ENCODE data around the gene SLC25A2. TPM values are rescaled to one million over a fixed set of nuclear protein-coding genes. Genes with fewer than 3 reads are reported as not detected.
A peak's percentile ranks its signal among the peaks of the same experiment; 100 is the strongest.
"Not testable (repeated sequence)": the region's sequence is repeated elsewhere in the genome, so short reads cannot be mapped to it uniquely, and the experiment has no call there.

Gene SLC25A2
- total RNA-seq (under 1 TPM; 0.38 to 0.91 TPM), polyA plus RNA-seq (not detected)

- POLR2A ChIA-PET (ENCODE audit: partially characterized antibody): no interaction called here
- CTCF ChIA-PET (ENCODE audit: partially characterized antibody): no interaction called here
- Histone ChIP-seq H3K9me3 (ENCODE audit: control insufficient read depth in 1 of 2, low read length in 2 of 2) (peaks cover 7 to 34% of the 10 kb centered on the region in 2 donors), H3K27me3 (ENCODE audit: insufficient read depth, low read length) (no peaks in the 10 kb centered on the region), H3K4me3 (ENCODE audit: low read length in 2 of 2) (no peak within 1 kb of the TSS), H3K36me3 (ENCODE audit: insufficient read depth, low read length) (no peaks in the 10 kb centered on the region), H3K27ac (ENCODE audit: low read depth, low read length) (no peak within 1 kb of the TSS), H3K4me1 (ENCODE audit: insufficient read depth, low read length) (no peaks in the 10 kb centered on the region)
- Mint-ChIP-seq H3K36me3 (peaks cover 43 to 47% of the 10 kb centered on the region in 2 donors), H3K27me3 (no peaks in the 10 kb centered on the region), H3K27ac (no peak within 1 kb of the TSS), H3K4me3 (peak within 1 kb of the TSS in 2 of 8 donors; percentile 15 to 28), H3K9me3 (peaks cover 0 to 94% (median 81%) of the 10 kb centered on the region in 8 donors), H3K4me1 (no peaks in the 10 kb centered on the region)
- no peak for DNase-seq
- intact Hi-C loops (cut with micrococcal nuclease): no loop called here
Observed at GRCh38 chr5:141303756-141304155, at the start of gene SLC25A2. SLC25A2 (minus strand) TSS chr5:141304049; CDS start chr5:141303865, 184 bp downstream.

- no peak overlapping the region for H3K4me3 Mint-ChIP-seq
- peaks cover 36 to 42% of the 10 kb centered on the region in 2 donors for H3K27me3 Mint-ChIP-seq
- H3K27ac ChIP-seq (ENCODE audit: low read depth, low read length): no peak overlapping the region
- H3K4me1 ChIP-seq (ENCODE audit: insufficient read depth, low read length): no peaks in the 10 kb centered on the region
- H3K36me3 Mint-ChIP-seq: peaks cover 2 to 6% of the 10 kb centered on the region in 2 donors
- H3K27ac Mint-ChIP-seq: no peak overlapping the region
- DNase-seq: no peak
- intact Hi-C loops (cut with micrococcal nuclease): loop anchor here (10.0 kb wide), 1 partner anchor 203 kb away; no protein-coding TSS in a partner anchor
- peaks cover 0 to 64% (median 51%) of the 10 kb centered on the region in 8 donors for H3K9me3 Mint-ChIP-seq
- peaks cover 0 to 4% (median 2%) of the 10 kb centered on the region in 4 donors for H3K4me1 Mint-ChIP-seq
- peaks cover 0 to under 1% of the 10 kb centered on the region in 2 donors for H3K9me3 ChIP-seq (ENCODE audit: control insufficient read depth in 1 of 2, low read length in 2 of 2)
- CTCF ChIA-PET (ENCODE audit: partially characterized antibody): no interaction called here
- no peak overlapping the region for H3K4me3 ChIP-seq (ENCODE audit: low read length in 2 of 2)
- peaks cover 3% of the 10 kb centered on the region for H3K27me3 ChIP-seq (ENCODE audit: insufficient read depth, low read length)
- POLR2A ChIA-PET (ENCODE audit: partially characterized antibody): no interaction called here
- H3K36me3 ChIP-seq (ENCODE audit: insufficient read depth, low read length): no peaks in the 10 kb centered on the region
Observed at GRCh38 chr5:141351591-141351990, 47.7 kb upstream of the SLC25A2 start.

GRCh38 chr5:141349917-141350619 is 46.2 kb upstream of the SLC25A2 start, which contains the start of gene PCDHGB1:
PCDHGB1 (plus strand) TSS chr5:141350099; CDS start chr5:141350261, 162 bp downstream.
- CTCF ChIA-PET (ENCODE audit: partially characterized antibody): interaction anchor here (0.7 to 1.4 kb wide), 3 partner anchors 11 to 163 kb away, joined by 3 to 5 read pairs (median 3); partner anchors contain the start of genes PCDHGA2 and TAF7
- DNase-seq: peak in 2 of 5 donors; percentile 15 to 32

GRCh38 chr5:141346017-141346416 is 42.2 kb upstream of the SLC25A2 start:
- Mint-ChIP-seq H3K36me3 (peaks cover 5 to 12% of the 10 kb centered on the region in 2 donors), H3K9me3 (peaks cover 3 to 77% (median 64%) of the 10 kb centered on the region in 8 donors), H3K27ac (peak overlapping the region in 1 of 7 donors; percentile 47), H3K27me3 (peaks cover 33 to 44% of the 10 kb centered on the region in 2 donors)
- H3K4me1 Mint-ChIP-seq; POLR2A ChIA-PET (ENCODE audit: partially characterized antibody); H3K27me3 ChIP-seq (ENCODE audit: insufficient read depth, low read length); H3K27ac ChIP-seq (ENCODE audit: low read depth, low read length); H3K9me3 ChIP-seq (ENCODE audit: control insufficient read depth in 1 of 2, low read length in 2 of 2); H3K4me3 Mint-ChIP-seq; H3K36me3 ChIP-seq (ENCODE audit: insufficient read depth, low read length); intact Hi-C loops (cut with micrococcal nuclease); DNase-seq; H3K4me3 ChIP-seq (ENCODE audit: low read length in 2 of 2); H3K4me1 ChIP-seq (ENCODE audit: insufficient read depth, low read length): not testable (repeated sequence)
- CTCF ChIA-PET (ENCODE audit: partially characterized antibody): interaction anchor here (1.4 kb wide), 1 partner anchor 221 kb away, joined by 6 read pairs; no protein-coding TSS in a partner anchor

More at GRCh38 chr5:141349917-141350619, 46.2 kb upstream of the SLC25A2 start, which contains the start of gene PCDHGB1:
- Mint-ChIP-seq H3K36me3 (peaks cover 4 to 10% of the 10 kb centered on the region in 2 donors), H3K27ac (peak within 1 kb of the TSS in 1 of 7 donors; percentile 37), H3K4me1 (peaks cover 0 to 4% (median 2%) of the 10 kb centered on the region in 4 donors), H3K27me3 (peaks cover 31 to 37% of the 10 kb centered on the region in 2 donors), H3K4me3 (peak within 1 kb of the TSS; percentile 19 to 81 (median 67)), H3K9me3 (peaks cover 0 to 61% (median 50%) of the 10 kb centered on the region in 8 donors)
- no peak within 1 kb of the TSS for H3K4me3 ChIP-seq (ENCODE audit: low read length in 2 of 2)
- no peak within 1 kb of the TSS for H3K27ac ChIP-seq (ENCODE audit: low read depth, low read length)
- POLR2A ChIA-PET (ENCODE audit: partially characterized antibody): no interaction called here
- no peaks in the 10 kb centered on the region for H3K27me3 ChIP-seq (ENCODE audit: insufficient read depth, low read length)
- H3K4me1 ChIP-seq (ENCODE audit: insufficient read depth, low read length): no peaks in the 10 kb centered on the region
- peaks cover 0 to 3% of the 10 kb centered on the region in 2 donors for H3K9me3 ChIP-seq (ENCODE audit: control insufficient read depth in 1 of 2, low read length in 2 of 2)
- intact Hi-C loops (cut with micrococcal nuclease): loop anchor here (10.0 kb wide), 1 partner anchor 205 kb away; no protein-coding TSS in a partner anchor
- H3K36me3 ChIP-seq (ENCODE audit: insufficient read depth, low read length): no peaks in the 10 kb centered on the region

- H3K27me3 Mint-ChIP-seq: peaks cover 30 to 38% of the 10 kb centered on the region in 2 donors
- DNase-seq: no peak
- intact Hi-C loops (cut with micrococcal nuclease): no loop called here
- Histone ChIP-seq H3K27ac (ENCODE audit: low read depth, low read length) (no peak overlapping the region), H3K4me3 (ENCODE audit: low read length in 2 of 2) (no peak overlapping the region), H3K36me3 (ENCODE audit: insufficient read depth, low read length) (no peaks in the 10 kb centered on the region), H3K9me3 (ENCODE audit: control insufficient read depth in 1 of 2, low read length in 2 of 2) (peaks cover 0 to 3% of the 10 kb centered on the region in 2 donors), H3K27me3 (ENCODE audit: insufficient read depth, low read length) (no peaks in the 10 kb centered on the region), H3K4me1 (ENCODE audit: insufficient read depth, low read length) (no peaks in the 10 kb centered on the region)
- peaks cover 5 to 12% of the 10 kb centered on the region in 2 donors for H3K36me3 Mint-ChIP-seq
- peak overlapping the region in 1 of 7 donors; percentile 51 for H3K27ac Mint-ChIP-seq
- peak overlapping the region in 1 of 8 donors; percentile 20 for H3K4me3 Mint-ChIP-seq
- H3K9me3 Mint-ChIP-seq: peaks cover 3 to 72% (median 60%) of the 10 kb centered on the region in 8 donors
- H3K4me1 Mint-ChIP-seq: peaks cover 0 to 6% (median 2%) of the 10 kb centered on the region in 4 donors
- POLR2A ChIA-PET (ENCODE audit: partially characterized antibody): no interaction called here
- CTCF ChIA-PET (ENCODE audit: partially characterized antibody): no interaction called here
Observed at GRCh38 chr5:141345327-141345726, 41.5 kb upstream of the SLC25A2 start.

GRCh38 chr5:141343953-141344463 is 40.2 kb upstream of the SLC25A2 start:
- no peak overlapping the region for H3K27ac ChIP-seq (ENCODE audit: low read depth, low read length)
- H3K4me3 ChIP-seq (ENCODE audit: low read length in 2 of 2): no peak overlapping the region
- ChIA-PET CTCF (ENCODE audit: partially characterized antibody) (interaction anchor here (1.0 to 1.5 kb wide), 2 partner anchors 214 to 223 kb away, joined by 3 read pairs; no protein-coding TSS in a partner anchor), POLR2A (ENCODE audit: partially characterized antibody) (no interaction called here)
- peak overlapping the region in 7 of 8 donors; percentile 46 to 73 (median 71) for H3K4me3 Mint-ChIP-seq
- no peaks in the 10 kb centered on the region for H3K36me3 ChIP-seq (ENCODE audit: insufficient read depth, low read length)
- peaks cover 5 to 9% of the 10 kb centered on the region in 2 donors for H3K36me3 Mint-ChIP-seq
- no peaks in the 10 kb centered on the region for H3K4me1 ChIP-seq (ENCODE audit: insufficient read depth, low read length)
- intact Hi-C loops (cut with micrococcal nuclease): no loop called here
- no peak overlapping the region for H3K27ac Mint-ChIP-seq
- peaks cover 0 to 7% of the 10 kb centered on the region in 2 donors for H3K9me3 ChIP-seq (ENCODE audit: control insufficient read depth in 1 of 2, low read length in 2 of 2)
- DNase-seq: no peak
- peaks cover 0 to 3% (median 0%) of the 10 kb centered on the region in 4 donors for H3K4me1 Mint-ChIP-seq
- no peaks in the 10 kb centered on the region for H3K27me3 ChIP-seq (ENCODE audit: insufficient read depth, low read length)
- peaks cover 28 to 33% of the 10 kb centered on the region in 2 donors for H3K27me3 Mint-ChIP-seq
- H3K9me3 Mint-ChIP-seq: peaks cover 3 to 73% (median 62%) of the 10 kb centered on the region in 8 donors

All from CD4-positive, alpha-beta memory T cell (primary cell).